ENCODE results near the gene FLRT2.

The FLRT2 gene

DNA sequence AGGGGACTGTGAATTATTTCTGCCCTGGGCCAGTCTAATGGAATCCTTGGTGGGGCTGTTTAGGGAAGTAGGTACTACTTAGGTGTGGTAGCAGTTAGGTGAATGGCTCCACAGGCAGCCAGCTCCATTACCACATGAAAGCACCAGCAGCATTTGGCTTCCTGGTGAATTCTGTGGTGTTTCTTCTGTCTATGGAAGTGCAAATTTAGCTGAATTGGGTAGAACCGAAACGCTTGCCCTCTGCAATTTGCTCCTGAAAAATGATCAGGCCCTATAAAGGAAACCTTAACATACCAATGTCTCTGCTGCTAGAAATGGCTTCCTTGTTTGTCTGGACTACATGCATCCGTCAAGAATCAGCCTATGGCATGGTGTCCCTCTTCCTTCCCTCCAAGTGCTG lies 16.4 kb downstream of the FLRT2 start:
- no peak for TF ChIP-seq EZH2phosphoT487 (IDR thresholded peaks at IDR 0.05; ENCODE audit: borderline replicate concordance, low read length)
- TF ChIP-seq, protein P1, sequence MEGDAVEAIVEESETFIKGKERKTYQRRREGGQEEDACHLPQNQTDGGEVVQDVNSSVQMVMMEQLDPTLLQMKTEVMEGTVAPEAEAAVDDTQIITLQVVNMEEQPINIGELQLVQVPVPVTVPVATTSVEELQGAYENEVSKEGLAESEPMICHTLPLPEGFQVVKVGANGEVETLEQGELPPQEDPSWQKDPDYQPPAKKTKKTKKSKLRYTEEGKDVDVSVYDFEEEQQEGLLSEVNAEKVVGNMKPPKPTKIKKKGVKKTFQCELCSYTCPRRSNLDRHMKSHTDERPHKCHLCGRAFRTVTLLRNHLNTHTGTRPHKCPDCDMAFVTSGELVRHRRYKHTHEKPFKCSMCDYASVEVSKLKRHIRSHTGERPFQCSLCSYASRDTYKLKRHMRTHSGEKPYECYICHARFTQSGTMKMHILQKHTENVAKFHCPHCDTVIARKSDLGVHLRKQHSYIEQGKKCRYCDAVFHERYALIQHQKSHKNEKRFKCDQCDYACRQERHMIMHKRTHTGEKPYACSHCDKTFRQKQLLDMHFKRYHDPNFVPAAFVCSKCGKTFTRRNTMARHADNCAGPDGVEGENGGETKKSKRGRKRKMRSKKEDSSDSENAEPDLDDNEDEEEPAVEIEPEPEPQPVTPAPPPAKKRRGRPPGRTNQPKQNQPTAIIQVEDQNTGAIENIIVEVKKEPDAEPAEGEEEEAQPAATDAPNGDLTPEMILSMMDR (IDR thresholded peaks at IDR 0.05; ENCODE audit: low read depth, low read length, poor library complexity, severe bottlenecking), result no peak
- no peak overlapping the region for H3K4me2 ChIP-seq (ENCODE audit: low read length)
- H3K36me3 ChIP-seq (ENCODE audit: control insufficient read depth, low read length), result no peaks in the 10 kb centered on the region

DNA sequence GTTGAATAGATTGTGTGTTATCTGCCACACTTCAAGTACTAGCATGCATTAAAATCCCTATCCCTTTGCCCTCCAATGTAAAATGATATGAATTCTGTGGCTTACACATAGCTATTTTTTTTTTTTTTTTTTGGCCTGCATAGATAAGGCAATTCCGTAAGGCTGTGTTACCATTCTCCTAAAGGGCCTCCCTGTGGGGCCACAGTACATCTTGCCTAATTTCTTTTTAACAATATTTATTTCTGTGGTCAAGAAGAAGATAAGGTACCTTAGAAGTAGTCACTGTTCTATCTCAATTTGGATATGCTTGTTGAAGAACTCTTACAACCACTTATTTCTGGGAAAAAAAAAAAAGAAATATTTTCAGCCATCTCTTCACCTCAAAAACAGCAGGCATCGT lies 19.8 kb downstream of the FLRT2 start:
- Histone ChIP-seq H3K4me2 (ENCODE audit: low read length) (no peak overlapping the region), H3K4me3 (ENCODE audit: low read length) (no peak overlapping the region), H3K36me3 (ENCODE audit: control insufficient read depth, low read length) (no peaks in the 10 kb centered on the region), H3K4me1 (ENCODE audit: control insufficient read depth, low read length) (no peaks in the 10 kb centered on the region), H3K27ac (ENCODE audit: low read depth, low read length) (no peak overlapping the region), H3K9me3 (ENCODE audit: control insufficient read depth, insufficient read depth, low read length) (0 out of 2 replicates have a peak, but pooled peaks cover 3% of the 10 kb centered on the region), H3K79me2 (ENCODE audit: control insufficient read depth, low read length) (no peaks in the 10 kb centered on the region), H3K9me2 (replicated peaks; ENCODE audit: control insufficient read depth, low read length) (no peaks in the 10 kb centered on the region), H4K20me1 (ENCODE audit: control insufficient read depth, insufficient read depth, low read depth, low read length) (no peaks in the 10 kb centered on the region), H3F3A (ENCODE audit: control insufficient read depth, insufficient read depth) (no peaks in the 10 kb centered on the region), H3K27me3 (ENCODE audit: control insufficient read depth, low read length) (no peaks in the 10 kb centered on the region)
- TF ChIP-seq, protein P1 (IDR thresholded peaks at IDR 0.05; ENCODE audit: low read depth, low read length, poor library complexity, severe bottlenecking), result no peak
- TF ChIP-seq EZH2phosphoT487 (IDR thresholded peaks at IDR 0.05; ENCODE audit: borderline replicate concordance, low read length), result no peak

More for the DNA sequence above, 16.4 kb downstream of the FLRT2 start:
- no peaks in the 10 kb centered on the region for H3K79me2 ChIP-seq (ENCODE audit: control insufficient read depth, low read length)
- H4K20me1 ChIP-seq (ENCODE audit: control insufficient read depth, insufficient read depth, low read depth, low read length), result no peaks in the 10 kb centered on the region
- no peaks in the 10 kb centered on the region for H3F3A ChIP-seq (ENCODE audit: control insufficient read depth, insufficient read depth)
- peaks cover 3% of the 10 kb centered on the region; the same call in 1 of the 2 replicates for H3K9me3 ChIP-seq (ENCODE audit: control insufficient read depth, insufficient read depth, low read length)
- H3K4me1 ChIP-seq (ENCODE audit: control insufficient read depth, low read length), result no peaks in the 10 kb centered on the region
- no peak overlapping the region for H3K27ac ChIP-seq (ENCODE audit: low read depth, low read length)
- no peaks in the 10 kb centered on the region for H3K9me2 ChIP-seq (replicated peaks; ENCODE audit: control insufficient read depth, low read length)
- H3K4me3 ChIP-seq (ENCODE audit: low read length), result no peak overlapping the region
- no peaks in the 10 kb centered on the region for H3K27me3 ChIP-seq (ENCODE audit: control insufficient read depth, low read length)

DNA sequence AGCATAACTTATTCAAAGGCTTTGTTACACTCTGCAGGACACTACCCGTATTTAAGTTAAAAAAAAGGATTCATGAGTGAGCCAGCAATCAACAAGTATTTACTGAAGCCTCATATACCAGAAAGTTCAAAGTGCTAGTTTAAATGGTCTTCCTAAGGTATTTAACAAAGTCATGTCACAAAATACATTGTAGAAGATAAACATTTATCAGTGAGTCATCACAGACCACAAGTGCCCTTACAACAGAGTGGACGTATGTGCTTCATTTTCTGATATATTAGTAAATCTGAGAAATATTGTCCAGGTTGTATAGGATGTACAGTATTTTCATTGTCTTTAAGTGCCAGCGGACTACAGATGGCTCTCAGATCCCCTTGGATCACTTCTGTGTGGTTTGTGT lies 24.2 kb downstream of the FLRT2 start:
- Histone ChIP-seq H4K20me1 (ENCODE audit: control insufficient read depth, insufficient read depth, low read depth, low read length) (no peaks in the 10 kb centered on the region), H3K27ac (ENCODE audit: low read depth, low read length) (no peak overlapping the region), H3F3A (ENCODE audit: control insufficient read depth, insufficient read depth) (no peaks in the 10 kb centered on the region), H3K9me3 (ENCODE audit: control insufficient read depth, insufficient read depth, low read length) (0 out of 2 replicates have a peak, but pooled peaks cover 3% of the 10 kb centered on the region), H3K4me1 (ENCODE audit: control insufficient read depth, low read length) (no peaks in the 10 kb centered on the region), H3K79me2 (ENCODE audit: control insufficient read depth, low read length) (no peaks in the 10 kb centered on the region), H3K4me3 (ENCODE audit: low read length) (no peak overlapping the region), H3K9me2 (replicated peaks; ENCODE audit: control insufficient read depth, low read length) (no peaks in the 10 kb centered on the region), H3K27me3 (ENCODE audit: control insufficient read depth, low read length) (no peaks in the 10 kb centered on the region), H3K36me3 (ENCODE audit: control insufficient read depth, low read length) (no peaks in the 10 kb centered on the region), H3K4me2 (ENCODE audit: low read length) (no peak overlapping the region)
- TF ChIP-seq, protein P1 (IDR thresholded peaks at IDR 0.05; ENCODE audit: low read depth, low read length, poor library complexity, severe bottlenecking), result no peak
- no peak for TF ChIP-seq EZH2phosphoT487 (IDR thresholded peaks at IDR 0.05; ENCODE audit: borderline replicate concordance, low read length)

Measured in DOHH2 (cell line).